Mammary epithelial cell (primary cell): Measurements from ENCODE around the gene SMIM24.

Source experiments
- EZH2 ChIP-seq: IDR thresholded peaks from 2 replicates; pipeline ENCODE4 v1.6.1; 2012; ENCODE audit warnings: low read length, inconsistent platforms, borderline replicate concordance
- TF ChIP-seq, protein P1 (sequence below), 2 donors: IDR thresholded peaks in 1 of 2; conservative IDR thresholded peaks in 1 of 2; 2 replicates each; pipeline ENCODE4 v1.5.1; 2011 to 2012; ENCODE audit warnings: inconsistent platforms in 2 of 2, low read length in 2 of 2, mild to moderate bottlenecking in 2 of 2, control low read depth in 1 of 2, low read depth in 1 of 2; ENCODE audit not compliant: insufficient read depth in 1 of 2; ENCODE audit errors: extremely low read depth in 1 of 2

DNA sequence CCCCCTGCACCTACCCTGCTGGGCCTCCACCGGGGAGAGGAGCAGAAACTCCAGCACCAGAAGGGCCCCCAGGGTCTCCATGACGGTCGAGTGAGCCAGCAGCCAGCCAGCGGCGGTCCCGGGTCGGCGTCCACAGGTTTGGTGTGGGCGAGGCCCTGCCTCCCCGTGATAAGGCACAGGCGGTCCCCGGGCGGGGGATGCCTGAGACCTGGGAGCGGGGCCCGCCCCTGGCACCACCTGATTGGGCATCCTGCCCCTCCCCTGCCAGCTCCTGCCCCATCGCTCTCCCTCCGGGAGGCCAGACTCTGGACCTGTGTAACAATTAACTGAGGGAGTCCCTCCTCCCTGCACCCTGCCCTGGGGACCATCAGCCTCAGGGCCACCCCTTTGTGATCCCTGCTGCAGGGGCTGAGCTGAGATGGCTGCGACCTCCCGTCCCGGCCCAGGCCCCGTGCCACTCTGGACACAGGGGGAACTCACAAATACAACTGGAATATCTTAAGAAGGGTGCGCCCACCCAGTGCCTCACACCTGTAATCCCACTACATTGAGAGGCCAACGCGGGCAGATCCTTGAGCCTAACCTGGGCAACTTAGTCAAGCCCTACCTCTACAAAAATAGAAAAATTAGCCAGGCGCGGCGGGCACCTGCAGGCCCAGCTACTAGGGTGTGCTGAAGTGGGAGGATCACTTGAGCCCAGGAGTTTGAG is at the start of gene SMIM24:
- TF ChIP-seq, protein P1, sequence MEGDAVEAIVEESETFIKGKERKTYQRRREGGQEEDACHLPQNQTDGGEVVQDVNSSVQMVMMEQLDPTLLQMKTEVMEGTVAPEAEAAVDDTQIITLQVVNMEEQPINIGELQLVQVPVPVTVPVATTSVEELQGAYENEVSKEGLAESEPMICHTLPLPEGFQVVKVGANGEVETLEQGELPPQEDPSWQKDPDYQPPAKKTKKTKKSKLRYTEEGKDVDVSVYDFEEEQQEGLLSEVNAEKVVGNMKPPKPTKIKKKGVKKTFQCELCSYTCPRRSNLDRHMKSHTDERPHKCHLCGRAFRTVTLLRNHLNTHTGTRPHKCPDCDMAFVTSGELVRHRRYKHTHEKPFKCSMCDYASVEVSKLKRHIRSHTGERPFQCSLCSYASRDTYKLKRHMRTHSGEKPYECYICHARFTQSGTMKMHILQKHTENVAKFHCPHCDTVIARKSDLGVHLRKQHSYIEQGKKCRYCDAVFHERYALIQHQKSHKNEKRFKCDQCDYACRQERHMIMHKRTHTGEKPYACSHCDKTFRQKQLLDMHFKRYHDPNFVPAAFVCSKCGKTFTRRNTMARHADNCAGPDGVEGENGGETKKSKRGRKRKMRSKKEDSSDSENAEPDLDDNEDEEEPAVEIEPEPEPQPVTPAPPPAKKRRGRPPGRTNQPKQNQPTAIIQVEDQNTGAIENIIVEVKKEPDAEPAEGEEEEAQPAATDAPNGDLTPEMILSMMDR (conservative IDR thresholded peaks at IDR 0.05 in 1 of 2, IDR thresholded peaks at IDR 0.05 in 1 of 2; ENCODE audit: extremely low read depth in 1 of 2, insufficient read depth in 1 of 2, low read depth in 1 of 2, low read length in 2 of 2) = no peak
- TF ChIP-seq EZH2 = no peak
